CD4-positive, alpha-beta T cell treated with Interleukin-15 for 1 hour (primary cell): ENCODE results near the gene NEMP1.
A peak's percentile ranks its signal among the peaks of the same experiment; 100 is the strongest.
"Not testable (repeated sequence)": the region's sequence is repeated elsewhere in the genome, so short reads cannot be mapped to it uniquely, and the experiment has no call there.

Source experiments
- DNase-seq: peaks from one replicate; pipeline ENCODE4 v3.0.0-alpha.2; 2020

Gene NEMP1

DNA sequence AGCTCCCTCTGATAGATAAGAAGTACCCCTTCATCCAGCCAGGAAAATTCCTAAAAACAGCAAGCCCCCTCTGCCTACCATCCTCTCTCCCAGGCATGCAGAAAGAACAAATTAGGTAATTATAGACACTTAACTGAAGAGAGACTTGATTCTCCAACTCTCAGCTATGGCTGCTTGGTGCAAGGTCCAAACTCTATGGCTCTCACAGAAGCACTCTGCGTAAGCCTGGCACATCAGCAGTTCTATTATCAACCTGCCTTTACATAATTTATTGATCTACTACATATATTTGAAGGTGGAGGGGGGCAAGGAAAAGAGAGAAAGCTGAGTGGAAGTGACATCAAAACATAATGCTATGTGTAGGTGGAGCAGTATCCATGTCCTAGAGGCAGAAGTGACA lies 27.6 kb downstream of the NEMP1 start:
- no peak for DNase-seq

DNA sequence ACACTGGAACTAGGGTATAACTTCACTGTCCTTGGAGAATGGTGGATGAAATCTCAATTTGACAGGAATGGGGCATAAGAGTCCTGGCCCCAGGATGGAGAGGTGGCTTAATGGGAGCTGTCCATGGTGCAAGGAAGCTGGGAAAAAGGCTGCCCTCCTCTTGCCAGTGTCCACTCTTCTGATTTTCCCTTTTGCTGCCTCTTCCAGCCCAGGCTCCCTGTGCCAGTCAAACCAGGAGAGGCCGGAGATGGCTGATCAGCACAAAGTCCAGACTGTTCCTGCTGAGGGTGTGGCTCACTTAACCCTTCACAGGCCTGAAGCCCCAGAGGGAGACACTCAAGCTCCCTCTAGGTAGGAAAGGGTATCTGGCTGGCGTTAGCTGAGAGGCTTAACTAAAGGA lies 28.7 kb downstream of the NEMP1 start, which contains the start of gene MYO1A:
MYO1A (minus strand) TSS at position 240 of the 400 bp plus-strand sequence. CDS start 1,806 bp downstream, outside the sequence.
- no peak for DNase-seq

DNA sequence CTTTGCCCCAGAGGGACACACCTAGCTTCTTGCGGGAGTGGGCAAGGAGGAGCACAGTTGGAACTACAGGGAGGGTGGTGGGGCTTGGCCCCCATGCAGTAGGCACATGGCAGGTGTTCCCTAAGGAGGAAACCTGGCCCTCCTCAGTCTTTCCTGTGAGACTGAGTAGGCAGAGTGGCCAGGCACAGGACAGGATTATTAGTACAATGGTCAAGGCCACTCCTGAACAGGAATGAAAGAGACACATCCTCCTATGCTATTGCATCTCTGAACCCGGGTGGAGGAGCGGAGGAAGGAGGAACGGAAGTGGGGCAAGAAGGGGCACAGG lies 29.5 kb downstream of the NEMP1 start:
- no peak for DNase-seq

DNA sequence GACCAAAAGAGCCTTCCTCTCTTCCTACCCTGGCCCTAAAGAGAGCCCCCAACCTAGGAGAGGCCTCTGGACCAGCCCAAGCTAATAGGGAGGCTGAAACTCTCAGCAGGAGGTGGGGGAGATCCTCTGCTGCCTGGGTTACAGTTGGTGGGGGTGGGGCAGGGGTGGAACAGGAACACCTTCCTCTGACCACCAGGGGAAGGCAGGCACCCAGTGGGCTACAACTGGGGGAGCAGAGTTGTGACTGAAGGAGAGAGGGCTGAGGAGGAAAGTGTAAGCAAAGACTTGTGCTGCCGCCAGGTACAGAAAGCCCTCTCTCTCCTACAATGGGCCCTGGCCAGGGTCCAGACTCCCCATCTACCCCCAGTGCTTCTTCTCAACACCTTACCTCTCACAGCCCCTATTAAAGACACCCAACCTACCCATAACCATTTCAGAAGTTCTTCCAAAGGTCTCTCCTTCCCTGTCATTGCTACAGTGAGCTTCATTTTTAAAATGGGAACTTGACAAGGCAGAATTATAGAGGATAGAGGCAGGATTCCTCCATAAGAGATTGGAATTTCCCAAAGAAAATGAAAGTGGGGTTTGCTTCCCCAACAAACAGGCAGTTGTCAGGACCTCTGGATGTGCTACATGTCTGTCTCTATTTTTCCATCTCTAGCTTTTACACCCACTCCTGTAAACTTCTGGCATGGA lies 30.0 kb downstream of the NEMP1 start:
- no peak for DNase-seq

DNA sequence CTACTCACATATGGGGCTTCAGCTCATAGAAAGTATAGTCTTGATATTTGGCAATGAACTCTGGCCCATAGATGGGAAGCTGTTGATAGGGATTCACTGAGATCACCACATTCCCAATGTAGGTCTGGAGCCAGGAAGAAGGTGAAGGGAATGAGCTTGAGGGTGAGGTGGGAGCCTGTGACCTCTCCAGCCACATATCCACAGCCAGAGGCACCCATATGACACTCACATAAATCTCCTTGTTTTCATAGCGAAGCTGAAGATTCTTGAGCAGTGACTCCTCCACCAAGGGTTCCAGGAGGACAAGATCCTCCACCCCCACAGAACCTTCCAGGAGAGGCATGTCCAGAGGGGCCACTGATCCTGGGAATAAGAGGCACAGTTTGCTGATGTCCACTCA lies 30.6 kb downstream of the NEMP1 start:
- no peak for DNase-seq

DNA sequence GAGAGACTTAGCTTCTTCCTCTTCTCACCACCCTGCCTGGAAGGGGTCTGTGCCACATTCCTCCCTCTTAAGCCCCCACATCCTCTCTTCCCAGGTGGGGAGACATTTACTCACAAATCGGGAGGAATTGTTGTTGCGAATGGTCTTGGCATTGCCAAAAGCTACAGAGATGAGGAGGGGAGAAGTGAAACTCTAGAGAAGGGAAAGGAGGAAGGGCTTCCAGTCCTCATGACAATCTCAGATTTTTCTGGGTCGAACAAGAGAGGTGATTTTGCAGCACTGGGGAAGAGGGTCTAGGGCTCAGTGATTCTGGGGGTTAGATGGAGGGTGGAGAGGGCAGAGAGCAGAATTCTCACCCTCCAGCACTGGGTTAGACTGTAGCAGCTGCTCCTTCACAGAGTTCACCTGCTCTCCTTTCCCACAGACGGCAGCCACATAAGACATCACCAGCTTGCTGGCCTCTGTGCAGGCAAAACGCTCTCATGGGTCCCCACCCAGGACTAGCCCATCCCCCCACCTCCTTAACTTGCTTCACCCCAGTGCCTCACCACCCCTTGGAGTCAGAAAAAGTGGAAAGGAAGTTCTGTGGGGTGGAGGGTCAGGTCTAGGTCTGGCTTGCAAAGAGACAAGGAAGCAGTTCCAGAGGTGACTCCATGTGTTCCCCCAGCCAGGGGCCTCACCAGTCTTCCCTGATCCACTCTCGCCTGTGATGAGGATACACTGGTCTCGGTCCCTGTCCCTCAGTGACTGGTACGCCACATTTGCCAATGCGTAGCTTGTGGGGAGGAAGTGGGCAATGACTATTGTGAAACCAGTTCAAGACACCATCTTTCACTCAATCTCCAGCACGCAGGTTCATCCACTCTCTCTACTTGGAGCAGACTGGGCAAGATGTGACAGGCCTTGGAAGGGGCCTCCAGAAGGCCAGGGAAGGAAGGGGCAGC lies 31.4 kb downstream of the NEMP1 start:
- peak; percentile 44 for DNase-seq

DNA sequence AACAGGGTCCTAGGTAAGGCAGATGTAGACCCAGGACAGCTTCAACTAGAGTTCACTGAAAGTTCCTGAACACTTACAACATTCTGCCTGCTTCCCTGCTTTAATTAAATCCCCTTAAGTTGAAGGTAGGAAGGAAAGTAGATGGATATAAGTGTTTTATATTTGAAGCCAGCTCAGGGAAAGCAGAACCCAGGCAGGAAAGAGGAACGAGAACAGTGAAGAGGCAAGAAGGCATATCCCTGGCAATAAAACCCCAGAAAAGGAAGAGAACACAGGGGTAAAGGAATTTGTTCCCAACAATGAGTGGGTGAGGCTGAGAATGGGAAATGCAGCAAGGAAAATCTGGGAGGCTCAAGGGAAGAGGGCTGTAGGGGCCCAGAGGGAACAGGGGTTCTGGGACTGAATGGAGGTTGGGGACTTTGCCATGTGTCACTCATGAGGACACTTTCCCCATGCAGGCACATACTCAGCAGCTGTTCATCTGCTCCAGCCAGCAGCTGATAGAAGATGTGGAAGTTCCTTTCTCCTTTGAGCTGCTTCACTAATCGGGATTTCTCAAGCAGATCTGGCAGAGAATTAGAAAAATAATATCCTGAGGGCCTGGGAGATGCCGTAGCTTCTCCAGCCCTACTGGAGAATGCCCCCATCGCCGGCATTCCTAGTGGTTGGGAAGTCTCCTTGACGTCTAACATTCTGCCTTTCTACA lies 32.4 kb downstream of the NEMP1 start:
- no peak for DNase-seq

DNA sequence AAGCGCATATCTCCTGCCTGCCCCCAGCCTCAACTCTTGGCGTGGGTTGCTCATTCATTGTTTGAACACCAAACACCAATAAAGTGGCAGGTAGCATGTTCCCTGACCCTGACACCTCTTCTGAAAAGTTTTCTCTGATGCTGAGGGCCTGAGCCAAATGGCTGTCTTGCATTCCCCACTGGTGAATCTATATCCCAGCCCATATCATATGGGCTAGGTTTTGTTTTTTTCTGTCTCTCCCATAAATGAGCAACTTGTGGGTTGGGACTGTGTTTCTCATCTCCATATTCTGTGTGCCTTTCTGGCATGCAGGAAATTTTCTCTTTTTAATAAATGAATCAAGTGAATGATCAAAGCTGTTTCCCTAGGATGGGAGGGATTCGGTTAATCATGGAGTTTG lies 33.7 kb downstream of the NEMP1 start:
- no peak for DNase-seq

DNA sequence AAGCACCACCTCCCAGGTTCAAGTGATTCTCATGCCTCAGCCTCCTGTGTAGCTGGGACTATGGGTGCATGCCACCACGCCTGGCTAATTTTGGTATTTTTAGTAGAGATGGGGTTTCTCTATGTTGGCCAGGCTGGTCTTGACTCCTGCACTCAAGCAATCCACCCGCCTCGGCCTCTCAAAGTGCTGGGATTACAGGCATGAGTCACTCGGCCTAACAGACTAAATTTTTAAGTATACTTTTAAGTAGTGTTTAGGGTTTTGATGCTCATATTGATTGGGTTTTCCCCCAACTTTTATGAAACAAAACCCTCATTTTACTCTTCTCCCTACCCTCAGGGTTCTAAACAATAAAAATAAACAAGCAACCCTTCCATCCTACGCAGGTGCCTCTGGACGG lies 34.1 kb downstream of the NEMP1 start:
- DNase-seq: no peak

DNA sequence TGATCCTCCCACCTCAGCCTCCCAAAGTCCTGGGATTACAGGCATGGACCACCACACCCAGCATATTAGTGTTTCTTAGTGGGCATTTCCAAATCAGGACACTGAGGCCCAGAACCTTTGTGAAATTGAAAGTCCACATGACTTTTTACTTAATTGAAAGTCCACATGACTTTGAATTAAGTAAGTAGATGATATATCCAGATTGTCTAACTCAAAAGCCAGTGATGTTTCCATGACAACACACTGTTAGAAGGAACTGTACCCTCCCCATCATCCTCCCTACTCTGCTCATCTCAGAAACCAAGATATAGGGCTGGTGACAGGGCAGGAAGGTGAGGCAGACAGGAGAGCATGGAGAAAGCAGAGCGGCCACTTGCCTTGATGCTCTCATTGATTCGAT lies 35.9 kb downstream of the NEMP1 start:
- DNase-seq: no peak

DNA sequence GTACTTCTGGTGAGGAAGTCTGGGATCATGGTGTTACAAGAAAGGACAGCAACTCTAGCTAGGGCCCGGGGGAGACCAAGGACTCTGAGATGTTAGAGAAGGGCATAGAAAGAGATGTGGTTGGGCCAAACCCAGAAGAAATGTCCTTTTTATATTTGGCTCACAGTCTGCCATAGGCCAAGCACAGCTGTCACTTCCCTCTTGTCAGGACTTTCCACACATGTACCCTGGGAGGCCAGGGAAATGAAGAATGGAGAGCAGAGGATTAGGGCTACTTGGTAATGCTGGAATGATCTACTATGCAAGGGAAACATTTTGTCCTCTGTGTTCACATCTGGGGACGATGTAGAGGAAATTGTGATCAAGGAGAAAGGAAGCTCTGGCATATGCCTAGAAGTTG lies 37.8 kb downstream of the NEMP1 start:
- DNase-seq: no peak

DNA sequence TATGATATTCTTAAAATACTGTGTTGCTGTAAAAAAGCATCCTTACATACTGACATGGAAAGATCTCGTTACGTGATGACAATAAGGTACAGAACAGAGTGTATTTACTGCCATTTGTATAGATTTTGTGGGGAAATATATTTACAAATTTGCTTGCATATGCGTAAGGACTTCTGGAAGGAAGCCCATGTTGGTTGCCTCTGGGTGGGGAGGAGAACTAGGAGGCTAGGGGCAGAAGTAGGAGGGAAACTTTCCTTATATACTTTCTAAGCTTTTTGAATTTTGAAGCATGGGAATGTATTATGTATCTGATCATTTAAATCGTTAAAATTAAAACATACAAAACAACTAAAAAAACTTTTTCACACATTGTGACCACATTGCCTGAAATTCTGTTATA lies 38.4 kb downstream of the NEMP1 start:
- no peak for DNase-seq

DNA sequence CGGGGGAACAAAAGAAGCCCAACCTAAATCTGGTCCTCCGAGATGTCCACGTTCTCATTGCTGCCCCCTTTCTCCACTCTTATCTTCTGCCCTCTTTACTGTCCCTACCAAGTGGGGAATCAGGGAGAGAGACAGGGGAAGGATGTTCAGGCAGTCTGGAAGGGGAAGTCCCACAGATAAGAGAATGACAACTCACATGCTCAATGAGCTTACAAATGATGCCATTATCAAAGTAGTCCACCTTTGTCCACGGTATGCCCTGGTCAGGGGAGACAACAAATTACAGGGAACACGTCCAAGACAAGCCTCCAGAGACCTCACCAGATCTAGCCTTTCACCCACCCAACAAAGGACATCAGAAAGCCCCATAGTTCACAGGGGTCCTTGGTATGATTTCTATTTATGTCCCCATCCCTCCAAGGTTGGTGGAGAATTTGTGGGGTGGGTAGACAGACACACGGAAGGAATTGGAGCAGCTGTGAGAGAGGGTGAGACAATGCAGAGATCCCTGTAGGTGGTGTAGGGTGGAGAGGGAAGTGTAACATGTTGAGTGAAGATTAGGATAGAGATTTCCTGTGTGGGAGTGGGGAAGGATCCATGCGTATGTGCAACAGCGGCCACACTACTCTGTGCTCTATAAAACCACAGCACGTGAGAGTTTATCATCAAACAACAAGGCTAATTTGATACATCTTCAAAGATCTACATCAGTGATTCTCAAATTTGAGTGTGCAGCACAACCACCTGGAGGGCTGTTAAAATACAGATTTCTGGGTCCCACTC lies 39.4 kb downstream of the NEMP1 start:
- no peak for DNase-seq

DNA sequence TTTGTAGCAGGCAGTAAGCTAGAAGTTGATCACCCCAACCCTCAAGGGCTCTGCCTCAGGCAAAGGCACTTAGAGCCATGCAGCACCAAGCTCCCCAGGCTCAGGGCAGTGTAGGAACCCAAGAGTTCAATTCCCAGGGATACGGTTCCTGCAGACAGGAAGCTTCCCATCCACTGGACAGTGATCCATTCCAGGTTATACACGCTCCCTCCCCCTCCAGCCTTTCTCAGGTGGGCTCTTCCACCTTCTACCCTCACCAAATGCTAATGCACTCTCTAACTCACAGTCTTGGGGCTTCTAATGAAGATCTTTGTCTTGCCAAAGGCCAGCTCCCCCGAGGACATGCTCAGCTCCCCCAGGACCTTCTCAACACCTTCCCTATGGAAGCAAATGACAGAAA lies 41.3 kb downstream of the NEMP1 start:
- no peak for DNase-seq

DNA sequence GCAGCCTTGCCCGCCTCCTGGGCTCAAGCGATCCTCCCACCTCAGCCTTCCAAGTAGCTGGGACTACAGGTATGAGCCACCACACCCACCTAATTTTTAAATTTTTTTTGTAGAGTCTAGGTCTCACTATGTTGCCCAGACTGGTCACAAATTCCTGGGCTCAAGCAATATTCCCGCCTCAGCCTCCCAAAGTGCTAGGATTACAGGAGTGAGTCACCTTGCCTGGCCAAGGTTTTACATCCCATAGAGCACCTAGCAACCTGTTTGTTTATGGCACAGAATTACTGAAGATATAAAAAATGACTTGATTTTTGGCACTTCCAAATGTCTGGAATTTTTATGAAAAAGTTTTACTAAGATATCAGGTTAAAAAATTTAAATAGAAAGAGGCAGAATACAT lies 45.2 kb downstream of the NEMP1 start:
- DNase-seq: no peak

DNA sequence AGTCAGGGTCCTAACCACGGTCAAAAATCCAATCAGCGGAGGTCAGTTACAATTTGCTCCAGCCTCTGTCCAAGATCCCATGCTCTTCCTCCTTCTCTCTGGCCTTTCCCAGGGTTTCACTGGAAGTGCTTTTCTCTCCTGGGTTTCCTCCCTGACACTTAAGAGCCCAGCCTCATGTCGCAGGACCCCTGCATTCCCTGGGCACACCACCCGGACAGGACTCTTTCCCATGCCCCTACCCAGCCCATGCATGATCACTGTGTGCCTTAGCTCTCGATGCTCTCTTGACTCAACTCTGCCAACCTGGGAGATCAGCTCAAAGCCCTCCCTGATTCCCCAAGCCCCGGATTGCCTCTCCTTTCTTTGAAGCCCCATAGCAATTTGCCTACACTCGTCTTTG lies 46.8 kb downstream of the NEMP1 start:
- DNase-seq: no peak

DNA sequence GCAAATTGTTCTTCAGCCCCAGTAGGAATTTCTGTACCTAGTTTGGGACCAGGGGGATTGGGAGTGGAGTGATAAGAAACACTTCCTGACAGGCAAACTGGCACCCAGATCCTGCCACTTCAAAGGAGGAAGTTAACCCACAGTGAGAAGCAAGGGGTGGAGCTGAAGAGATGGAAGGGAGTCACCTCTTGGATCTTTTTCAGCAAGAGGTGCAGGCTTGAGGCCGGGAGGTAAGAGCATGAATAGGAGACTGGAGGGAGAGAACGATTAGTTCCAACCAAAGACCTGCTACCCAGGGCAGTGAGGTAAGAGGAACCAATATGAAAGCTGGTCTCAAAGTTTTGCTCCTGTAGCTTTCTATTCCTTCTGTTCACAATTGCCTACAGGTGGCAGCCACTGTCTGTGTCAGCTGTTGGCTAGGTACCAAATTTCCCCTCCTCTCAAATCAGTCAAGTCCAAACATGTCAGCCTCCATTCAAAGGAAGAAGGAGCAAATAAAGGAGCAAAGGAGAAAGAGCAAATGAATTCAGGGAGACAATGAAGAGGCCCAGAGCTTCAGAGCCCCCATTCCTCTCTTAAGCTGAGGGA lies 47.4 kb downstream of the NEMP1 start:
- no peak for DNase-seq

DNA sequence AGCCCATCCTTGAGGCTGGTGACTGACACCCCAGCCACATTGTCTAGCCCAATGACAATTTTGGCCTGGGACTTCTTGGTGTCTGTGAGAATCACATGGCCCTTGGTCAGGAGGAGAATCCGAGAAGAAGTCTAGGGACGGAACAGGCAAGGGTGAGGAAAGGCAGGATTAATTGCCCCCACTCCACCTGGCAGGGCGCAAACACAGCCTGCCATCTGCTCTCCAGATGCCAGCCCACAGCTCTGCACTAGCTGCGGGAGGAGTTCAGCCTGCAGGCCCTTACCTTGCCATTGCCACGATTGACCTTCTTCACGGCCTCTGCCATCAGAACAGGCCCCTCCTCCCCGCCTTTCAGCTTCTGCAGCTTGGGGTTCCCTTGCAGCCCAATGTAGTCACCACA lies 49.1 kb downstream of the NEMP1 start:
- no peak for DNase-seq

DNA sequence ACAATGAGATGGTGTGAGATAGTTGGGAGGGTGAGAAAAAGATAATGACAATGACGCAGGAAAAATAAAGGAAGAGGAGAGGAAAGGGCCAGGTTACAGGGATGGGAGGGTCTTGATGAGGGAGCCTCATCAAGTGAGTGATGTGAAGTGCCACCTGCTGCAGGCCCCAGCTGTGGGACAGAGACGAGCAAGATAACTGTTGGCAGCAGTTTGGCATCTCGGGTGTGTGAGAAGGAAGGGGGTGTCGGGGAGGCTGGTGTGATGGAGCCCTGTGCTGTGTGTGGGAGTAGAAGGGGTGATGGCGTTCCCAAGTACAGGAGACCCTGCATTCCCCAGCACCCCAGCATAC lies 50.8 kb downstream of the NEMP1 start:
- no peak for DNase-seq

DNA sequence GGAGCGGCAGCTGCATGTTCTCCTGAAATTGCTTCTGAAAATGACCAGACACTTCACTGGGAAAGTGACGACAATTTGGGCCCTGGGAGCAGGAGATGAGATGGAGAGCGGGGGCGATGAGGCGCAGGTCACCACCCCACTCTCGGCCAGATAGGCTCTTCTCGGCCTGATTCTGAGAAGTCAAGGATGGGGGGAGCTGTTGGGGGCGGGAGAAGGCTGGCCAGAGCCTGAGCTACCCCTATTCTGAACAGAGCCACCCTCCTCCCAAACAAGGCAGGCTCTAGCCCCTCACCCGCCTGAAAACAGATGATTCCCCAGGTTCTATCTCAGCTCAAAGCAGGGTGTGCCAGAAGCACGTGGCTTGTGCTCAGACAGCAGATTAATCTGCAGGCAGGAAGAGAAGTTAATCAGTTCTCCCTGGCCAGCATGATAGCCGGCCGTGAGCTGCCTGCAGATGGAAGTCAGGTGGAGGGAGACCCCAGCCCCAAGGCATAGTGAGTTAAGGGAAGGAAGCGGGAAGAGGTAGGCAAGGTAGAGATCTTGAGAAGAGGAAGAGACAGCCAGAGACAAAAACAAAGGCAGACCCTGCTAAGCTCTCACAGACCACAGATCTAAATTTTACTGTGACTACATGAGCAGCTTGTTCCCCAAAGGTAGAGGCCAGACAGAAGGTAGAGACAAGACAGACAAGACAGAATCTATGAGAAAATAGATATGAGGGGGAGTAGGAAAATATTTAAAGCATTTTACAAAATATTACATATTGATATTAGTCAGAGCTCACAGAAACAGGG lies 51.4 kb downstream of the NEMP1 start:
- no peak for DNase-seq

DNA sequence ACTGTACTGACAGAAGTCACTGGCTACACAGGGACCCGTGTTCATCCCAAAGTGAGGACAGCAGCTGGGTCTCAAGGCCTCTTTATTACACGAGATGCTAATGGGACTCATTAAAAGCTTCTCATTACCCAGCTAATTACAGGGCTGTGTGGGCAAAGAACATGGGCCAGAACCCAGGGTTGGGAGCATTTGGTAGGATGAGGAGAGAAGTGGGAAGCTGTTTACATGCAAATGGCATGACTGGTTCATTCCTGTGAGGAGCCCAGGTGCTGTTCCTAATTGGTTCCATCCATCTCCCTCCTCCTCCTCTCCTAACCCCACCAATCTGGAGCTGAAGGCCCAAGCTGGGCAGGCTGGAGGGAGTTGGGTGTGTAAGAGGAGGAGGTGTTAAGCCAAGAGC lies 53.4 kb downstream of the NEMP1 start:
- no peak for DNase-seq

DNA sequence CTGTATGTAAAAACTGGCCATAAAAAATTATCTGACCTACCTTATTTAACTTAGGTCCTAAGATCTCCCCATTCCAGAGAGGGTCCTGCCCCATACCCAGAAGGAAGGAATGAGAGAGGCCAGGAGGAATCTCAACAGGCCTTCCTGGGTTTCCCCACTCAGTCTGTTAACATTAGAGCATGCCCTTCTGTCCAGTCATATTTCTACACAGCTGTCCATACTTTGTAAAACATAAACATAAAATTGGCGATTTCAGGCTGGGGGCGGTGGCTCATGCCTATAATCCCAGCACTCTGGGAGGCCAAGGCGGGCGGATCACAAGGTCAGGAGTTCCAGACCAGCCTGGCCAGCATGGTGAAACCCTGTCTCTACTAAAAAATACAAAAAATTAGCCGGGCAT lies 56.3 kb downstream of the NEMP1 start:
- not testable (repeated sequence) for DNase-seq
